Measurements from ENCODE around the gene NT5E. TPM values are rescaled to one million over a fixed set of nuclear protein-coding genes. Genes with fewer than 3 reads are reported as not detected.

The NT5E gene
- total and polyA plus RNA-seq, 8 donors, result 0.49 to 3.6 (median 2.2) TPM

DNA sequence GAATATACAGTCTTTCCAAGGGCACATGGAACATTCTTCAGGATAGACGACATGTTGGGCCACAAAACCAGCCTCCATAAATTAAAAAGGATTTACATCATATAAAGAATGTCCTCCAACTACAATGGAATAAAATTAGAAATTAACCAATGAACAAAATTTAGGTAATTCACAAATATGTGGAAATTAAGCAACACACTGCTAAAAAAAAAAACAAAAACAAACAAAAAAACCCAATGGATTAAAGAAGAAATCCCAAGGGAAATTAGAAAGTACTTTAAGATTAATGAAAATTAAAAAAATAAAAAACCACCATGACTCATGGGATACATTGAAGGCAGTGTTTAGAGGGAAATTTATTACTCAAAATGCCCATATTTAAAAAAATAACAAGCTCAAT lies 21.4 kb upstream of the NT5E start:
- Histone ChIP-seq H3K4me3 (no peak overlapping the region), H3K27ac (no peak overlapping the region), H3K36me3 (no peaks in the 10 kb centered on the region), H3K4me1 (no peaks in the 10 kb centered on the region), H3K27me3 (no peaks in the 10 kb centered on the region), H3K9me3 (no peaks in the 10 kb centered on the region)
- ATAC-seq, result no peak
- no peak for DNase-seq
- WGBS, 2 donors, result 78 to 90% methylated on average over 1 of the region's 1 CpG
- TF ChIP-seq CTCF (IDR thresholded peaks at IDR 0.05), result no peak
- no peak for FAIRE-seq
- intact Hi-C loops (cut with DNase I), result no loop called here

DNA sequence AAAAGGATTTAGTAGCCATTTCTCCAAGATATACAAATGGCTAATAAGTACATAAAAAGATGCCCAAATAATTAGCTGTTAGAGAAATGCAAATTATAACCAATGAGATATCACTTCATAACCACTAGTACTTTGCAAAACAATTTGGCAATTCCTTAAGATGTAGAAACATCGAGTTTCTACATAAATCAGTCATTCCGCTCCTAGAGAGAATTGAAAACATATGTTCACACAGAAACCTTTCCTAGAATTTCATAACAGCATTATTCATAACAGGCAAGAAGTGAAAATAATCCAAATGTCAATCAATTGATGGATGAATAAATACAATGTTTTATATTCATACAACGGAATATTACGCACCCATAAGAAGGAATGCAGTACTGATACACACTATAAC lies 20.5 kb upstream of the NT5E start:
- FAIRE-seq (no peak), ATAC-seq (no peak)
- 91 to 94% methylated on average over 4 of the region's 4 CpGs for WGBS, 2 donors

DNA sequence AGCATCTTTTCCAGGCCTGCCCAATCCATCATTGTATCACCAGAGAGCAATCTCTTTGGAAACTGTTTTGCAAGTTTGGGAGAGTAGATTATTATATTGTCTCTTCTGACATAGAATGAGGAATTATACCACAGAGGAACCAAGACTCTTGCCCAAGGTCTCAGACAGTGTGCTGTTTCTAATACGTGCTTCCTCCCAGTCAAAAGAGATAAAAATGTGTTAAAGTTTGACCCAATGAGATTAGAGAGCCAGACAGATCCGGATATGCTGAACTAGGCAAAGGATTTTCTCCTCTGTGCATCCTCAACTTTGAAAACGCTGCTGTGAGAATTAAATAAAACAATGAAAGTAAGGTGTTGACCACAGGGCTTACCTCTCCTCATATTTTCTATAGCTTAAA lies 18.6 kb upstream of the NT5E start:
- no peak overlapping the region for H3K27ac ChIP-seq
- no peaks in the 10 kb centered on the region for H3K27me3 ChIP-seq
- no peak for ATAC-seq
- no peak for DNase-seq
- no peaks in the 10 kb centered on the region for H3K9me3 ChIP-seq
- no peaks in the 10 kb centered on the region for H3K4me1 ChIP-seq
- no peak for FAIRE-seq
- no peak for TF ChIP-seq CTCF (IDR thresholded peaks at IDR 0.05)
- no peaks in the 10 kb centered on the region for H3K36me3 ChIP-seq
- 38 to 44% methylated on average over 3 of the region's 3 CpGs for WGBS, 2 donors
- H3K4me3 ChIP-seq, result no peak overlapping the region
- intact Hi-C loops (cut with DNase I), result no loop called here

More for the DNA sequence above, 20.5 kb upstream of the NT5E start:
- intact Hi-C loops (cut with DNase I), result no loop called here
- Histone ChIP-seq H3K36me3 (no peaks in the 10 kb centered on the region), H3K27me3 (no peaks in the 10 kb centered on the region), H3K9me3 (no peaks in the 10 kb centered on the region), H3K4me1 (no peaks in the 10 kb centered on the region), H3K27ac (no peak overlapping the region), H3K4me3 (no peak overlapping the region)
- TF ChIP-seq CTCF (IDR thresholded peaks at IDR 0.05), result no peak
- DNase-seq, result no peak

DNA sequence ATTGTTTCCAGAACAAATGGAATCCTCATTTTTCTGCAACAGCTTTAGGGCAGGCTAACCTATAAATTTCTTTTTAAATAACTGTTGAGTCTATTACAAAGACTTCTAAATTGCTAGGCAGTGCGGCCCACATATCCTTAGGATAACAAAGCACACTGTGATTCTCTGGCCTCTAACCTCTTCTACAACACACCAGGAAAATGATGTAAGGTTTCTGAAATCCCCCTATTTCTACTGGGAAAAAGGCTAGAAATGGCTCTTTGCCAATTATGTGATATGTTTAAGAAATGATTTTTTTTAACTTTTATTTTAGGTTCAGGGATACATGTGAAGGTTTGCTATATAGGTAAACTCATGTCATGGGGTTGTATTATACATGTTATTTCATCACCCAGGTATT lies 17.3 kb upstream of the NT5E start:
- no peaks in the 10 kb centered on the region for H3K4me1 ChIP-seq
- intact Hi-C loops (cut with DNase I), result no loop called here
- no peak for TF ChIP-seq CTCF (IDR thresholded peaks at IDR 0.05)
- no peak overlapping the region for H3K4me3 ChIP-seq
- FAIRE-seq, result no peak
- H3K9me3 ChIP-seq, result no peaks in the 10 kb centered on the region
- no peaks in the 10 kb centered on the region for H3K36me3 ChIP-seq
- no peak overlapping the region for H3K27ac ChIP-seq
- H3K27me3 ChIP-seq, result no peaks in the 10 kb centered on the region
- 93 to 96% methylated on average over 1 of the region's 1 CpG for WGBS, 2 donors
- no peak for ATAC-seq
- no peak for DNase-seq

- ATAC-seq (no peak), DNase-seq (no peak), FAIRE-seq (no peak)
- no peak for TF ChIP-seq CTCF (IDR thresholded peaks at IDR 0.05)
- Histone ChIP-seq H3K4me1 (no peaks in the 10 kb centered on the region), H3K27me3 (no peaks in the 10 kb centered on the region), H3K4me3 (no peak overlapping the region), H3K9me3 (no peaks in the 10 kb centered on the region), H3K27ac (no peak overlapping the region), H3K36me3 (no peaks in the 10 kb centered on the region)
- intact Hi-C loops (cut with DNase I), result no loop called here
- WGBS, 2 donors, result 36 to 60% methylated on average over 1 of the region's 1 CpG
These were observed 14.0 kb upstream of the NT5E start for GRCh38 chr6:85435851-85436250.

Data from pancreas (tissue), 10 donors.